Dermis blood vessel endothelial cell (primary cell): ENCODE data around the gene OTOP1. TPM values are rescaled to one million over a fixed set of nuclear protein-coding genes. Genes with fewer than 3 reads are reported as not detected.
"Not testable (repeated sequence)": the region's sequence is repeated elsewhere in the genome, so short reads cannot be mapped to it uniquely, and the experiment has no call there.

Source experiments
- DNase-seq: peaks from one replicate; pipeline ENCODE4 v3.0.0; 2010
- total RNA-seq: library from RNA; depleted of rRNA; stranded (reverse); fragments of >200 nt; gene quantifications from 2 replicates; pipeline ENCODE4 v1.2.3, GENCODE V29; 2014

The OTOP1 gene
- total RNA-seq, 1 donor from 2014 or later = not detected

GRCh38 chr4:4227510-4228355, 1.0 kb upstream of the OTOP1 start:
- DNase-seq = no peak

GRCh38 chr4:4225915-4226605, 669 bp downstream of the OTOP1 start:
- peak; percentile 5 for DNase-seq

- DNase-seq = no peak
Measured at GRCh38 chr4:4217113-4217512, 9.6 kb downstream of the OTOP1 start.

- DNase-seq = peak; percentile 27
Measured at GRCh38 chr4:4216648-4217047, 10.1 kb downstream of the OTOP1 start.

GRCh38 chr4:4213674-4214073, 13.1 kb downstream of the OTOP1 start:
- DNase-seq = not testable (repeated sequence)

- DNase-seq = no peak
Measured at GRCh38 chr4:4206204-4206603, 20.5 kb downstream of the OTOP1 start.

- DNase-seq = no peak
Measured at GRCh38 chr4:4204401-4204745, 22.4 kb downstream of the OTOP1 start.

- no peak for DNase-seq
Measured at GRCh38 chr4:4203688-4204400, 22.9 kb downstream of the OTOP1 start.

- no peak for DNase-seq
Measured at GRCh38 chr4:4202510-4202909, 24.2 kb downstream of the OTOP1 start.

GRCh38 chr4:4200624-4201023, 26.1 kb downstream of the OTOP1 start:
- no peak for DNase-seq

GRCh38 chr4:4195354-4195753, 31.4 kb downstream of the OTOP1 start:
- DNase-seq = no peak

- DNase-seq = not testable (repeated sequence)
Measured at GRCh38 chr4:4188557-4188956, 38.2 kb downstream of the OTOP1 start.

- no peak for DNase-seq
Measured at GRCh38 chr4:4185528-4185927, 41.2 kb downstream of the OTOP1 start.

- peak; percentile 44 for DNase-seq
Measured at GRCh38 chr4:4182835-4183568, 43.7 kb downstream of the OTOP1 start.

- no peak for DNase-seq
Measured at GRCh38 chr4:4170596-4171150, 56.1 kb downstream of the OTOP1 start.

- not testable (repeated sequence) for DNase-seq
Measured at GRCh38 chr4:4167981-4168780, 58.5 kb downstream of the OTOP1 start.

- not testable (repeated sequence) for DNase-seq
Measured at GRCh38 chr4:4166986-4167385, 59.7 kb downstream of the OTOP1 start.

GRCh38 chr4:4165701-4166392, 60.9 kb downstream of the OTOP1 start:
- DNase-seq = not testable (repeated sequence)

GRCh38 chr4:4164532-4165173, 62.1 kb downstream of the OTOP1 start:
- not testable (repeated sequence) for DNase-seq

- not testable (repeated sequence) for DNase-seq
Measured at GRCh38 chr4:4162186-4162585, 64.5 kb downstream of the OTOP1 start.
